HG02885 (cell line): ENCODE data around the gene SLC36A1.
"Not testable (repeated sequence)": the region's sequence is repeated elsewhere in the genome, so short reads cannot be mapped to it uniquely, and the experiment has no call there.

Source experiments
- ATAC-seq: cut with Tn5 transposase; IDR thresholded peaks from one replicate; pipeline ENCODE4 v1.9.1; 2021; ENCODE audit warnings: mild to moderate bottlenecking; ENCODE audit not compliant: unreplicated experiment, poor library complexity

Gene SLC36A1

DNA sequence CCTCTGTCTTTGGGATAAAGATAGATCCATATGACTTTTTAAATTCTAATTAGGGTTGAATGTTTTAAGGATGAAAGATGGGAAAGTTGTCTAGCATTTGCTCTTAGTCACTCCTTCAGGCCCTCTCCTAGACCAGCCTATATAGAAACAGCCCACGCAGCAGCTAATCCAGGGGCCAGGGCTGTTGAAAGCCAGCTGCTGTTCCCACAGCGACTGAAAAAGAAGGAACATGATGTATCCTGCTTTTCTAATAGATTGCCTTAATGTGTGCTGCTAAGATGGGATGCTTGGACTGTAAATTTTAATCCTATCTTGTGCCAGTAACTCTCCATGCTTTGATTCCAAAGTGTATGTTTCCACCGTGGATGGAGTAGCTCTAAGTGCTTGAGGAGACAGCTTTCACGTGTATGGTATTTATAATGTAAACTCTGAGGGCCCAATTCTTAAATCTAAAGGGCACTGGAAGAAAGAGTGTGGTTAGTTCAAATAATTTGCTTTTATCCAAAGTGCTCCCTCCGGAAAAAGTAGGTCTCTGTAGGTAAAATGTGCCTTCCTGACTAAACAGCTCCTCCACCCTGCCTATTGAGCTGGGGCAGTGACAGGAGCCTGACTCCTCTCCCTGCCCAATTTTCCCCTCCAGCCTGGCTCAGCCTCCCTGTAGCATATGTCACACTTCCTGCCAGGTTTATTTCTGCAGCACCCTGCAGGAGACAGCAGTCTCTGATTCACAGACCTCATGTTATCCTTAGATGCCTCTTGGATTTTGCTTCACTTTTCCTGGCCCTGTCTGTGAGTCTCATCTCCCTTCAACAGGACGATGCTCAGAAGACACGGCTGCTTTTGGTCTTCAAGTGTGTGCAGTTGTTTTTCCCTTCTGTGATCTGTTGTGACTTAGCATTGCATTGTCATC, 33.2 kb downstream of the SLC36A1 start:
- no peak for ATAC-seq

- no peak for ATAC-seq
Measured at GRCh38 chr5:151483176-151483575, 35.8 kb downstream of the SLC36A1 start.

DNA sequence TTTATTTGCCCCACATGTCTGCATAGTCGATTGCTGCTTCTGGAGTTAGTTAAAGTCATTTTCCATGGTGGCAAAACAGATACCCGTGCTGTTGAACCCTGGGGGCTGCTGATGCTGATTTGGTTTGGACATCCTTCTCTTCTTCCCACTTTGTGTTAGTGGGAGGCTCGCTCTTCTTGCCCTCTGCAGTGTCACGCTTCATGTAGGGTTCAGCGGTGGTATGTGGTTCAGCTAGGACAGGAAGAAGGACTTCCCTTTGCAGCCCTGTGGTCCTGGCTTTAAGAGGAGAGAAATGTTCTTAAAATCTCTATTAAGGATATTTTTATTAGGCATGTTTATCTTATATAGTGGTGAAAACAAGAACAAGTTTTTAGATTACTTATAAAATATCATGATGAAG, 36.2 kb downstream of the SLC36A1 start:
- no peak for ATAC-seq

DNA sequence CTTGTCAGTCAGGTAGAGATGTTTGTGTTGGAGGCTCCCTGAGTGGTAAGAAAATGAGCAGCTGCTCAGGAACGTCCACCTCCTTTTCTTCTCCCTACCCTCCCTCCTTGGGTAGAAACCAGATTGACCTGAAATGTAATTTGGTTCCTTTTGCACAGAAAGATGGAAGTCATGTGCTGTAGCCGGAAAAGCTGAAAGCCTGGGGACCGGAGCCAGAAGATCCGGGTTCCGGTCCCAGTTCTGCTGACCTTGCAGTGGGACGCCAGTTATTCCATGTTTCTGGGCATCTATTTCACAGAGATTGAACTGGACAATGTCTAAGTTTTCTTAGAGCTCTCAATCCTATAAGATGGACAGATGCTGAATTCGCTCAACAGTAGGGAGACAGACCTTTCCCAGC, 40.1 kb downstream of the SLC36A1 start:
- ATAC-seq, result no peak

DNA sequence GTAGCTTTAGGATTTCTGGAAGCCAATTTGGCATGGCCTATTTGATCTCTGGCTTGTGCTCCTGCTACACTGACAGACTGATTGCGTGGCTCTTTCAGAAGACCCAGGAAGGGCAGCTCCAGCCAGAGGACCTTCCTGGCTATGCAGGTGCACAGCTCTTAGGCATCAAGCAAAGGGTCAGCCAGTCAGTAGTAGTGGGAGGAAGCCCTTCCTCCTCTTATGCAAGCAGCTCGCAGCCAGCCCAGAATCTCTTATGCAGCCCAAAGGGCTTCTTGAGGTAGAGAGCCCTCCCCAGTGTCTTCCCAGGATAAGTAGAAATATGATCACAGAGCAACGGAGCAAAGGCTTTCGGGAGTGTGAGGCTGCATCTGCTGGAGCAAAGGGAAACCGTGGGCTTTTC, 43.2 kb downstream of the SLC36A1 start:
- ATAC-seq, result no peak

DNA sequence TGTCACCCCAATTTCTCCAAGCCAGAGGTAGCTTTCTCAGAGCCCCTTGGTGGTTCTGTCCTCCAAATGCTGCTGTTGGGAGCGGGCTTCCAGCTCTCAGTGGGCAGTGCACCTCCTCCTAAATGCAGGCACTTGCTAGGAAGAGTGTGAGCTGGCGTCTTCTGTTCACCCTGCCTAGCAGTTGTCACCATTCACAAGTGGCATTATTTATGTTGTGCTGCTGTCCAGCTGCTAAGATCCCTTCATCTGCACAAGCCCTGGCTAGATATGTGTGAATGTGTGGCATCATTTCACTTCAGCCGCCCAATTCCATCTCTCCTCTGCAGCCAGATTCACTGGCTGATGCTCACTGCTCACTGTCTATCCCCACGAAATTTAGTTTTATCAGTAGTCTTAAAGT, 43.7 kb downstream of the SLC36A1 start:
- ATAC-seq, result no peak

GRCh38 chr5:151492729-151493128, 45.3 kb downstream of the SLC36A1 start:
- ATAC-seq, result no peak

- no peak for ATAC-seq
Measured at GRCh38 chr5:151493665-151494064, 46.3 kb downstream of the SLC36A1 start.

DNA sequence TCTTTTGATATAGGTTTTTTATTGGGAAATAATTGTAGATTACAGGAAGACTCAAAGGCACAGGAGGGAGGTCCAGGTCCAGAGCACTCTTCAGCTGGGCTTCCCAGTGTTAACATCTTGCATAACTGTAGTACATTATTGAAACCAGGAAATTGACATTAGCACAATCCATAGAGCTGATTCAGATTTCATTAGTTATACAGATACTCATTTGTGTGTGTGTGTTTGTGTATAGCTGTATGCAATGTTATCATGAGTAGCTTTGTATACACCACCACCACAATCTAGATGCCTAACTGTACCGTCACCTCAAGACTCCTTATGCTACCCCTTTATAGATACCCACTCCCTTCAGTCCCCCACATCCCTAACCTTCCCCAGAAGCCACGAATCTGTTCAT, 47.9 kb downstream of the SLC36A1 start:
- no peak for ATAC-seq

GRCh38 chr5:151496041-151496484, 48.7 kb downstream of the SLC36A1 start:
- ATAC-seq, result no peak

DNA sequence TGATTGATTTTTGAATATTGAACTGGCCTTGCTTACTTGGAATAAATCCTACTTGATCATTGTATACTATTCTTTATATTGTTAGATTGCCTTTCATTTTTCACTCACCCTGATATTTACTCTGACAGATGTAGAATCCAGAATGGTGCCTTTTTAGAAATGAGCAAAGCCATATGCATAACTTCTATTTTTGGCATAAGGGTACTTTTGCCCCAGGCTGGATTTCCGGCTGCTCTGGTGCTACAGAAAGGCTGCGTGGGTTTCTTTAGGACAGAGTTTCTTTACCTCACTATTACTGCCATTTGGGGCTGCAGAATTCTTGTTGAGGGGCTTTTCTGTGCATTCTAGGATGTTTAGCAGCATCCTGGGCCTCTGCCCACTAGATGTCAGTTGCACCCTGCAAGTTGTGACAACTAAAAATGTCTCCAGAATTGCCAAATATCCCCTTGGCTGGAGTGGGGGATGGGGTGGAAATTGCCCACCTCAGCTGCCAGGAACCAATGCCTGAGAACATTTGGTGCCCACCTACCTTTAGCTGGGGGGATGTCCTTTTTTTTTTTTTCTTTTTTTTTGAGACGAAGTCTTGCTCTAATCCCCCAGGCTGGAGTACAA, 50.1 kb downstream of the SLC36A1 start:
- peak; percentile 40 for ATAC-seq

GRCh38 chr5:151498395-151499155, 51.2 kb downstream of the SLC36A1 start:
- no peak for ATAC-seq

DNA sequence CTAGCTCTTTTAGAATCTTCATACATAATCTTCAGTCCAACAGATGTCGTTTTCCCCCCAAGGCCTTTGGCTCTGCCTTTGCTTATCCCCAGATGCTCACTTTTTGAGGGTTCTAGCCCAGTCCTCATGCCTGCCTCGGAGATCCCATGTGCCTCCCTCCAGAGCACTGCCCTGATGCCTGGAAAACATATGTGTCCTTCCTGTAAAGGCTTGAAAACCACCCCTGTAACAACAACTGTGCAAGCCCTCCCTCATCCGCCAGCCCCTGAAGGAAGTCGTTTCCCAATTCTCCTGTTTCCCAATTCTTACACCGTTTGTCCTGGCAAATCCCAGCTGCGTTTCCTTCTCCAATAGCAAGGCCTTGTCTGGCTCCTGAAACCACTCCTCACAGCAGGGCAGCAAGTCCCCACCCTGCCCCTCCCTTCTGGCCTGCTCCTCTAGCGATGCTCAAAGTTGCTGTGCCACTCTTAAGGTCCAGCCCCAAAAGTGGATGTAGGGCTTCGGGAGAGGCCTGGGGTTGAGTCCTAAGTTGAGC, 52.2 kb downstream of the SLC36A1 start:
- no peak for ATAC-seq

DNA sequence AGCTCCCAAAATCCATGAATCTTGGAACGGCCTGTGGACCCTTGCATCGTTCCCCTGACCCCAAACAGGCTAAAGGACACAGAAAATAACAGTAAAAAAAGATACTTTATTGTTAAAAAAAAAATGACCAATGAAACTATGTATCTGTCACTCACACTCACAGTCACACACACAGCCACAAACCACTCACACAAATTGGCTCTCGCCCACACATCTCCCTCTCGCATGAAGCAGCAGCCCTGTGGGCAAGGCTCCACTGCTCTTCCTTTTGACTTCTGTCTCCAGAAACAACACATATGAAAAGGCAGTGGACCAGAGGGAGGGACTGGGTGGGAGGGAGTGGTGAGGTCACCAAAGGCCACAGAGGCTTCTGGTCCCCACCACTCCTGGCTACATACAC, 56.6 kb downstream of the SLC36A1 start:
- ATAC-seq, result peak; percentile 57

DNA sequence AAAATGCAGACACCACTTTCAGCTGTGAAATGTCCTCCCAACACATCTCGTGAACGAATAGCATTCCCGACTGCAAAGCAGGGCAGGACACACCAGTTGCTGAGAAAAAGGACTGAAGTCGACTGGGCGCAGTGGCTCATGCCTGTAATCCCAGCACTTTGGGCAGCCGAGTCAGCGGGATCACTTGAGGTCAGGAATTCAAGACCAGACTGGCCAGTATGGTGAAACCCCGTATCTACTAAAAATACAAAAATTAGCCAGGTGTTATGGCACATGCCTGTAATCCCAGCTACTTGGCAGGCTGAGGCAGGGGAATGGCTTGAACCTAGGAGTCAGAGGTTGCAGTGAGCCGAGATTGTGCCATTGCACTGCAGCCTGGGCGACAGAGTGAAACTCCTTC, 60.9 kb downstream of the SLC36A1 start:
- not testable (repeated sequence) for ATAC-seq

GRCh38 chr5:151509231-151509630, 61.8 kb downstream of the SLC36A1 start:
- ATAC-seq, result peak; percentile 74

DNA sequence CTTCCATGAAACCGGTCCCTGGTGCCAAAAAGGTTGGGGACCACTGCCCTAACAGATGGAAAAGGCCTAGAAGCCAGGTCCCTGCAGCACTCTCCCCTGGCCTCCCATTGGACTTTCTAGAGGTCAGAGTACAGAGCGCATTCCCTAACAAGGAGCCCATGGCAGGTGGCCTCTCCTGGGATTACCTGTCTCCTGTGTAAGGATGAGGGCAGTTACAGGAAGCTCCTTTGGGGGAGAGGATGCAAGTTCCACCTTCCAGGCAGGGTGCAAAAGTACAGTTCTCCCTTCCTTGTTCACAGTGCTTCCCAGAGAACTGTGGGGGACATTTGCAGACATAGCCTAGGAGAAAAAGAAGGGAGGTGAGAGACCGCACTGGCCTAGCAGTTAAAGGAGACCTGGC, 62.4 kb downstream of the SLC36A1 start:
- no peak for ATAC-seq

DNA sequence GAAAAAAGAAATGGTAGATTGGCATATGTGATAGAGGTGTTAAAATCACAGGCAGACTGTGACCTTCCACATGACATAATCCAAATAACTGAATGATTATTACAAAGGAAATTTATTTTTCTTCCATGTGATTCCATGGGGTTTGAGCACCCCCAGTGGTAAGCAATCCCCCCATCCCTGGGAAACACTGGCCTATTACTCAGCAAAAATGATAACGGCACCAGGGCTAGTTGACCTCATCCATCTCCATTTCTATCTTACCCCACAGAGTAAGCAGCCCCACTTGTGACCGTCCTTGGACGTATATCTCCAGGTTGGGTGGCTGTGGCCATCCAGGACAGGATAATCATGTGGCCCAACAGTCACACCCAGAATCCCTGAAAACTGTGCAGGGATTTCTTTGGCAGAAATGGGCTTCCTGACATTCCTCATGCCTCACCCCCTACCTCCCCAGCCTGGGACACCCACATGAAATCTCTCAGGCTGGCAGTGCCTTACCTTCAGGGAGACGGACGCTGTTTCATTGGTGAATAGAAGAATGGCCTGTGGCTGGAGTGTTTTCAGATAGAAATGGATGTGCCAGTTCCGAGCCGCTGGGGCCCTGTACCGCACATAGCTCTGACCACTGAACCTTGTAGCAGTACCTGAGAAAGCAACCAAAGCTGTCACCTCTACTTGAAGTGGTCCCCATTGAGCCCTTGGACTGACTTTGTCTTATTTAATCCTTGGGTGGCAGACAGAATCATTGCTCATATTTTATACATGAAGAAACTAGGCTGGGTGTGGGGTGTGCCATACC, 69.9 kb downstream of the SLC36A1 start:
- ATAC-seq, result no peak

DNA sequence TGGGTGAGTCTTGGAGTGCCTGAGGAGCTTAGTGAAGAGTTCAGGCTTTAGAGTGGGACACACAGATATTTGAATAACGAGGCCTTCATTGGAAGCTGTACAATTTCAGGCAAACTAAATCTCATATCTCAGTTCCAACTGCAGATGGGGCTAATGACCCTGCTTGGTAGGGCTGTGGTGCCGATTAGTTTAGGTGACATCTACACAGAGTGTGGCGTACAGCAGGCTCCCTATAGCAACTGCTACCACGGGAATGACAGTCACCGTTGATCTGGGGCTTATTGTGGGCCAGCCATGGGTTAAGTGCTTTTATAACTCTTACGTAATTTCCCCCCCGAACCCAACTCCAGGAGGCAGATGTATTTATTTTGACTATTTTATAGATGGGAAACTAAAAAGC, 72.9 kb downstream of the SLC36A1 start:
- no peak for ATAC-seq

- ATAC-seq, result no peak
Measured at GRCh38 chr5:151522226-151522625, 74.8 kb downstream of the SLC36A1 start.
